ENCODE measurements around the gene KIF13A. TPM values are rescaled to one million over a fixed set of nuclear protein-coding genes. Genes with fewer than 3 reads are reported as not detected.
"Not testable (repeated sequence)": the region's sequence is repeated elsewhere in the genome, so short reads cannot be mapped to it uniquely, and the experiment has no call there.

The KIF13A gene
- 9.5 and 11.3 TPM in 2 replicates for total RNA-seq (2014; rRNA removed; shearing (Covaris generic); ENCODE audit: low replicate concordance)

GRCh38 chr6:17987447-17987696, at the start of gene KIF13A:
Gene KIF13A, minus strand, starts transcription at chr6:17987635. Its CDS starts 172 bp downstream, at chr6:17987463.
- Histone ChIP-seq H3K9me3 (no peaks in the 10 kb centered on the region), H3K27me3 (no peaks in the 10 kb centered on the region), H3K4me3 (peak within 1 kb of the TSS; percentile 65), H3K36me3 (no peaks in the 10 kb centered on the region)
- no peak for DNase-seq

- Histone ChIP-seq H3K9me3 (no peaks in the 10 kb centered on the region), H3K27me3 (no peaks in the 10 kb centered on the region), H3K4me3 (no peak overlapping the region), H3K36me3 (no peaks in the 10 kb centered on the region)
- DNase-seq, result no peak
These were observed 49.3 kb upstream of the KIF13A start for GRCh38 chr6:18036781-18037180.

GRCh38 chr6:18035330-18035854, 48.0 kb upstream of the KIF13A start:
- Histone ChIP-seq H3K27me3 (no peaks in the 10 kb centered on the region), H3K36me3 (no peaks in the 10 kb centered on the region), H3K9me3 (no peaks in the 10 kb centered on the region), H3K4me3 (no peak overlapping the region)
- no peak for DNase-seq

- H3K27me3 ChIP-seq, result no peaks in the 10 kb centered on the region
- H3K9me3 ChIP-seq, result no peaks in the 10 kb centered on the region
- no peak overlapping the region for H3K4me3 ChIP-seq
- no peaks in the 10 kb centered on the region for H3K36me3 ChIP-seq
- DNase-seq, result no peak
These were observed 47.4 kb upstream of the KIF13A start for GRCh38 chr6:18034798-18035202.

- Histone ChIP-seq H3K9me3 (no peaks in the 10 kb centered on the region), H3K27me3 (no peaks in the 10 kb centered on the region), H3K4me3 (no peak overlapping the region), H3K36me3 (no peaks in the 10 kb centered on the region)
- no peak for DNase-seq
These were observed 44.3 kb upstream of the KIF13A start for GRCh38 chr6:18031680-18032256.

- Histone ChIP-seq H3K4me3 (no peak overlapping the region), H3K9me3 (no peaks in the 10 kb centered on the region), H3K27me3 (no peaks in the 10 kb centered on the region), H3K36me3 (no peaks in the 10 kb centered on the region)
- DNase-seq, result no peak
These were observed 43.8 kb upstream of the KIF13A start for GRCh38 chr6:18031189-18031588.

- DNase-seq, result no peak
These were observed 40.9 kb upstream of the KIF13A start for GRCh38 chr6:18028332-18028731.

GRCh38 chr6:18025596-18025995, 38.2 kb upstream of the KIF13A start:
- Histone ChIP-seq H3K9me3 (no peaks in the 10 kb centered on the region), H3K27me3 (no peaks in the 10 kb centered on the region), H3K36me3 (no peaks in the 10 kb centered on the region), H3K4me3 (no peak overlapping the region)
- DNase-seq, result no peak

More at GRCh38 chr6:18028332-18028731, 40.9 kb upstream of the KIF13A start:
- Histone ChIP-seq H3K27me3 (no peaks in the 10 kb centered on the region), H3K9me3 (no peaks in the 10 kb centered on the region), H3K4me3 (no peak overlapping the region), H3K36me3 (no peaks in the 10 kb centered on the region)

GRCh38 chr6:18024876-18025275, 37.4 kb upstream of the KIF13A start:
- no peaks in the 10 kb centered on the region for H3K9me3 ChIP-seq
- H3K36me3 ChIP-seq, result no peaks in the 10 kb centered on the region
- no peak overlapping the region for H3K4me3 ChIP-seq
- H3K27me3 ChIP-seq, result no peaks in the 10 kb centered on the region
- DNase-seq, result no peak

- DNase-seq, result no peak
- H3K27me3 ChIP-seq, result no peaks in the 10 kb centered on the region
- no peaks in the 10 kb centered on the region for H3K9me3 ChIP-seq
- H3K4me3 ChIP-seq, result no peak overlapping the region
- no peaks in the 10 kb centered on the region for H3K36me3 ChIP-seq
These were observed 36.5 kb upstream of the KIF13A start for GRCh38 chr6:18023891-18024290.

- no peaks in the 10 kb centered on the region for H3K27me3 ChIP-seq
- no peak overlapping the region for H3K4me3 ChIP-seq
- DNase-seq, result no peak
- H3K36me3 ChIP-seq, result no peaks in the 10 kb centered on the region
- H3K9me3 ChIP-seq, result no peaks in the 10 kb centered on the region
These were observed 35.2 kb upstream of the KIF13A start for GRCh38 chr6:18022398-18023231.

GRCh38 chr6:18021166-18021850, 33.9 kb upstream of the KIF13A start:
- no peak for DNase-seq
- Histone ChIP-seq H3K9me3 (no peaks in the 10 kb centered on the region), H3K4me3 (no peak overlapping the region), H3K36me3 (no peaks in the 10 kb centered on the region), H3K27me3 (no peaks in the 10 kb centered on the region)

GRCh38 chr6:18020545-18020944, 33.1 kb upstream of the KIF13A start:
- H3K36me3 ChIP-seq, H3K9me3 ChIP-seq, H3K4me3 ChIP-seq, DNase-seq, H3K27me3 ChIP-seq: not testable (repeated sequence)

GRCh38 chr6:18019539-18020534, 32.4 kb upstream of the KIF13A start:
- no peak for DNase-seq
- no peaks in the 10 kb centered on the region for H3K27me3 ChIP-seq
- H3K36me3 ChIP-seq, result no peaks in the 10 kb centered on the region
- H3K4me3 ChIP-seq, result no peak overlapping the region
- H3K9me3 ChIP-seq, result no peaks in the 10 kb centered on the region

GRCh38 chr6:18019133-18019532, 31.7 kb upstream of the KIF13A start:
- H3K9me3 ChIP-seq, DNase-seq, H3K4me3 ChIP-seq, H3K36me3 ChIP-seq, H3K27me3 ChIP-seq: not testable (repeated sequence)

- Histone ChIP-seq H3K27me3 (no peaks in the 10 kb centered on the region), H3K36me3 (no peaks in the 10 kb centered on the region), H3K4me3 (no peak overlapping the region), H3K9me3 (no peaks in the 10 kb centered on the region)
- DNase-seq, result no peak
These were observed 29.3 kb upstream of the KIF13A start for GRCh38 chr6:18016698-18017097.

Measured in MG63 (cell line).